Measurements from ENCODE around the gene STK25. TPM values are rescaled to one million over a fixed set of nuclear protein-coding genes. Genes with fewer than 3 reads are reported as not detected.

STK25 gene
- total RNA-seq, 1 donor, result 227 TPM

DNA sequence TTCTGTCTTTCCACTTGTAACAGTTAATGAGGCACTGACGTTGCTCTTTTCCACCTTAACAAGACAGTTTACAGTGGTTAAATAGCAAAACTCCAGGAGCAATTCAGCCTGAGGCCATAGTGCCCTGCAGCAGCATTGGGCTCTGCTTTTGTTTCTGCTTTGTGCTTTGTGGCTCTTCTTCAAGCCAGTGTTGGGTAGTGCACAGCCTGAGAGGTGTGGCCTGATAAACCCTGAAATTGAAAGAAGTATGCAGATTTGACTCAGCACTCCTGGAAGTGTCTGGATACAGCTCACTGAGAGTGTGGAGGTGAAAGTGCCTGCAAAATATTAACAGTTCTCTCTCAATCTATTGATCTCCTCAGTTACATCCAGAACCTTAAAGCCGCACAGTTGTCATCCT is 63.0 kb downstream of the STK25 start:
- no peak overlapping the region for H3K4me2 ChIP-seq (ENCODE audit: insufficient read depth, low read length)
- no peak for DNase-seq (ENCODE audit: insufficient read length, low spot score, missing footprints)
- TF ChIP-seq CTCF (IDR thresholded peaks at IDR 0.05; ENCODE audit: extremely low read depth, low read depth, low read length), result no peak
- no peak overlapping the region for H2AFZ ChIP-seq (ENCODE audit: low read length)
- no peaks in the 10 kb centered on the region for H4K20me1 ChIP-seq (ENCODE audit: insufficient read depth, low read length)
- no peaks in the 10 kb centered on the region for H3K79me2 ChIP-seq (ENCODE audit: insufficient read depth, low read length)
- H3K27me3 ChIP-seq (ENCODE audit: insufficient read depth, low read length), result no peaks in the 10 kb centered on the region
- peaks cover 32% of the 10 kb centered on the region for H3K36me3 ChIP-seq (ENCODE audit: insufficient read depth, low read length)
- no peaks in the 10 kb centered on the region for H3K9me3 ChIP-seq (ENCODE audit: low read depth, low read length)
- H3K27ac ChIP-seq (ENCODE audit: low read depth, low read length), result no peak overlapping the region
- H3K4me3 ChIP-seq (ENCODE audit: insufficient read depth, low read length), result no peak overlapping the region
- H3K4me1 ChIP-seq (ENCODE audit: insufficient read depth, low read length), result no peaks in the 10 kb centered on the region

DNA sequence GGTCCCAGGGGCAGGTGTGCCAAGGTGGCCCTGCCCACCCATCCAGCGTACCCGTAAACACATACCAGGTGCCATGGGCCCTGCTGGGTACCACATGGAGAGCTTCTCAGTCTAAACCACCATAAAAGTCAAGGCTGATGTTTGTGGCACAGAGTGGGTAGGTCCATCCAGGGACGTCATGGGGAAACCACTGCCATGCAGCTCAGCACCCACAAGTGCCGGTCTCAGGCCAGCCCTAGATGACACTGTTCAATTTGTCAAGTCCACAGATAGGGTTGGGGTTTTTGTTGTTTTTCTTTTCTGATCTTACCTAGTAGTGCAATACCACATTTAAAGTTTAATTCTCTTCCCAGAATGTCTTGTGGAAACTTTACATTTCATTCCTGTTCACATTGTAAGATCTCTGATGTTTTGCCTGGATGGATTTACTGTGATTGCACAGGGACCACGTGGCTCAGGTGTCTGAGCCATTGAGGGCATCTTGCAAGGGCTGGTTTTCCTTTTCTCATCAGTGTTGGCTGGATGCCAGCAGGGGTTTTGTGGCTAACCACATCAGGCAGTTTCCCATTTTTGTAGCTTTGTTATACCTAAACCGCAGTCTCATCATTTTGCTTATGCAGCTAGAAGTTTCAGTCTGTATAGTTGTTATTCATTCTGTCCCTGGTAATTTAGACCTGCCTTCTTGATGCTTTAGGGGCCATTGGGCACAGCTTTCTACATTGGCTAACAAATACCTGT is 64.7 kb downstream of the STK25 start:
- no peak for DNase-seq (ENCODE audit: insufficient read length, low spot score, missing footprints)
- no peaks in the 10 kb centered on the region for H4K20me1 ChIP-seq (ENCODE audit: insufficient read depth, low read length)
- H3K4me2 ChIP-seq (ENCODE audit: insufficient read depth, low read length), result no peak overlapping the region

More for the DNA sequence above, 64.7 kb downstream of the STK25 start:
- no peak overlapping the region for H3K27ac ChIP-seq (ENCODE audit: low read depth, low read length)
- no peak overlapping the region for H3K4me3 ChIP-seq (ENCODE audit: insufficient read depth, low read length)
- H3K9me3 ChIP-seq (ENCODE audit: low read depth, low read length), result no peaks in the 10 kb centered on the region
- no peaks in the 10 kb centered on the region for H3K4me1 ChIP-seq (ENCODE audit: insufficient read depth, low read length)
- H2AFZ ChIP-seq (ENCODE audit: low read length), result no peak overlapping the region
- no peaks in the 10 kb centered on the region for H3K79me2 ChIP-seq (ENCODE audit: insufficient read depth, low read length)
- no peaks in the 10 kb centered on the region for H3K27me3 ChIP-seq (ENCODE audit: insufficient read depth, low read length)
- no peak for TF ChIP-seq CTCF (IDR thresholded peaks at IDR 0.05; ENCODE audit: extremely low read depth, low read depth, low read length)
- peaks cover 45% of the 10 kb centered on the region for H3K36me3 ChIP-seq (ENCODE audit: insufficient read depth, low read length)

Small RNAs within 50 kb of the gene (small RNA-seq; reads per million reads assigned to genes)
- gene MIR3133, result not detected

Other genes starting within 250 kb of the STK25 start
- gene HDLBP, start 192.9 kb downstream of the STK25 start, total RNA-seq, result 1,414 and 1,418 TPM in 2 replicates
- 394 and 418 TPM in 2 replicates for gene SEPTIN2, start 192.7 kb downstream of the STK25 start, total RNA-seq
- gene FARP2, start 152.3 kb downstream of the STK25 start, total RNA-seq, result 41.3 and 44.5 TPM in 2 replicates
- 33.3 and 41.3 TPM in 2 replicates for gene BOK, start 50.2 kb upstream of the STK25 start, total RNA-seq
- gene THAP4, start 128.6 kb upstream of the STK25 start, total RNA-seq, result 43.3 and 43.4 TPM in 2 replicates
- 42.7 and 48.0 TPM in 2 replicates for gene ATG4B, start 129.1 kb upstream of the STK25 start, total RNA-seq
- gene DTYMK, start 178.2 kb upstream of the STK25 start, total RNA-seq, result 12.7 and 14.1 TPM in 2 replicates
- 16.6 and 18.6 TPM in 2 replicates for gene ING5, start 193.5 kb upstream of the STK25 start, total RNA-seq
- gene D2HGDH, start 226.0 kb upstream of the STK25 start, total RNA-seq, result 14.1 and 15.6 TPM in 2 replicates

All from osteoblast (primary cell).